HepG2 (cell line): Measurements from ENCODE around the gene KCTD13. TPM values are rescaled to one million over a fixed set of nuclear protein-coding genes. Genes with fewer than 3 reads are reported as not detected.

Source experiments
- ATAC-seq: fragments of 200-7000 bp; cut with Tn5 transposase; 3 replicates; pipeline ENCODE4 v1.9.1; 2020; ENCODE audit warnings: mild to moderate bottlenecking, moderate library complexity
- BruUV-seq: library from RNA; stranded (reverse); fragments of 400-500 nt; replicated peaks from 2 replicates; lab custom pipeline; 2021; lab: Mats Ljungman, UMichigan
- CTCF ChIA-PET: fragments of 300-600 bp; formaldehyde crosslinking; extraction: SDS; loops from one replicate; lab custom pipeline; 2021; ENCODE audit warnings: low total read pairs, inconsistent platforms, low intra/inter-chr PET ratio; lab: Yijun Ruan, JAX
- POLR2A ChIA-PET: fragments of 350-600 bp; sonication (Branson Sonifier 250); formaldehyde crosslinking; loops from one replicate; lab custom pipeline; 2020; ENCODE audit warnings: antibody characterized with exemption, inconsistent platforms; lab: Yijun Ruan, JAX
- DNase-seq: peaks from one replicate; pipeline ENCODE4 v3.0.0-alpha.2; 2015; ENCODE audit warnings: low spot score
- FAIRE-seq: peaks from 3 replicates; lab custom pipeline; 2011; peaks lifted over from hg19 to GRCh38; lab: Jason Lieb, UNC
- H2AFZ ChIP-seq: one replicate; pipeline ENCODE4 v1.6.1; 2011; ENCODE audit warnings: low read length, inconsistent platforms
- H3K27ac ChIP-seq: fragments of 300-600 bp; 3 replicates; pipeline ENCODE4 v1.8.0; 2011; ENCODE audit warnings: mixed run types, mild to moderate bottlenecking, mixed read lengths, low read length, inconsistent platforms; ENCODE audit not compliant: insufficient read depth; ENCODE audit errors: extremely low read length
- H3K27me3 ChIP-seq, 2 experiments: fragments of 200-600 bp in 1 of 2; 2 replicates in 1 of 2; 3 replicates in 1 of 2; pipeline versions ENCODE4 v1.6.0 to v1.8.0; 2011; ENCODE audit warnings: low read length in 2 of 2, mild to moderate bottlenecking in 2 of 2, moderate library complexity in 2 of 2, inconsistent platforms in 1 of 2; ENCODE audit not compliant: insufficient read depth in 2 of 2, control insufficient read depth in 1 of 2
- H3K36me3 ChIP-seq, 2 experiments: fragments of 200-600 bp in 1 of 2; replicated peaks in 1 of 2; 2 replicates in 1 of 2; 3 replicates in 1 of 2; pipeline versions ENCODE4 v1.5.1 to v1.8.0; 2011; ENCODE audit warnings: low read length in 2 of 2, inconsistent platforms in 1 of 2; ENCODE audit not compliant: insufficient read depth in 2 of 2, control insufficient read depth in 1 of 2
- H3K4me1 ChIP-seq: 2 replicates; pipeline ENCODE4 v1.5.1; 2012; ENCODE audit warnings: low read length, inconsistent platforms; ENCODE audit not compliant: insufficient read depth
- H3K4me2 ChIP-seq: 2 replicates; pipeline ENCODE4 v1.6.0; 2011; ENCODE audit warnings: low read depth, low read length, inconsistent platforms
- H3K4me3 ChIP-seq, 3 experiments: fragments of 200-600 bp in 1 of 3; sonication (generic), shearing (Covaris generic) in 1 of 3; replicated peaks in 1 of 3; 2 replicates each; pipeline ENCODE4 v1.5.1; 2011 to 2016; ENCODE audit warnings: low read length in 3 of 3, inconsistent platforms in 2 of 3, low read depth in 2 of 3, mild to moderate bottlenecking in 2 of 3, control low read depth in 1 of 3, mixed read lengths in 1 of 3; ENCODE audit not compliant: insufficient read depth in 1 of 3
- H3K79me2 ChIP-seq: one replicate; pipeline ENCODE4 v1.6.1; 2011; ENCODE audit warnings: low read length, inconsistent platforms; ENCODE audit not compliant: insufficient read depth
- H3K9ac ChIP-seq: 2 replicates; pipeline ENCODE4 v1.6.0; 2011; ENCODE audit warnings: mild to moderate bottlenecking, low read depth, low read length, inconsistent platforms; ENCODE audit not compliant: insufficient read depth
- H3K9me3 ChIP-seq: 2 replicates; pipeline ENCODE4 v1.5.1; 2012; ENCODE audit warnings: mild to moderate bottlenecking, low read length
- H4K20me1 ChIP-seq: 2 replicates; pipeline ENCODE4 v1.6.0; 2011; ENCODE audit warnings: inconsistent platforms, mild to moderate bottlenecking, low read length, moderate library complexity; ENCODE audit not compliant: insufficient read depth
- BRF2 ChIP-seq: sonication (generic); formaldehyde crosslinking; IDR thresholded peaks from 2 replicates; pipeline ENCODE4 v1.8.1; 2022; ENCODE audit warnings: mild to moderate bottlenecking, missing genetic modification reagents
- HMG20A ChIP-seq: IDR thresholded peaks from 2 replicates; pipeline ENCODE4 v1.6.1; 2016; ENCODE audit warnings: borderline replicate concordance
- PHF8 ChIP-seq: sonication (generic); formaldehyde crosslinking; IDR thresholded peaks from 2 replicates; pipeline ENCODE4 v1.5.0; 2020; ENCODE audit warnings: missing genetic modification reagents
- PITX1 ChIP-seq: sonication (generic); formaldehyde crosslinking; IDR thresholded peaks from 2 replicates; pipeline ENCODE4 v1.5.1; 2020; ENCODE audit warnings: mild to moderate bottlenecking, missing genetic modification reagents
- ZNF816 ChIP-seq: sonication (generic); formaldehyde crosslinking; IDR thresholded peaks from 2 replicates; pipeline ENCODE4 v1.8.0; 2022; ENCODE audit warnings: missing genetic modification reagents, mild to moderate bottlenecking, borderline replicate concordance
- WGBS: methylation state at CpG from one replicate; pipeline ENCODE4 v1.1.6; 2017; ENCODE audit warnings: low lambda C conversion rate; 5-methylcytosine and 5-hydroxymethylcytosine counted together
- in situ Hi-C: cut with HindIII; loops from 2 replicates; pipeline ENCODE4 v1.10.0; 2017; ENCODE audit warnings: low pct_unique_long_range_greater_than_20kb; ENCODE audit not compliant: extremely low pct_ligation_motif_present
- intact Hi-C: fragments of 100-400 bp; cut with micrococcal nuclease; formaldehyde crosslinking; loops from one replicate; pipeline ENCODE4 v1.10.0; 2022; ENCODE audit not compliant: unreplicated experiment
- polyA plus RNA-seq, 8 experiments: library from polyadenylated mRNA; depleted of rRNA in 3 of 8; stranded (reverse) in 7 of 8; unstranded in 1 of 8; fragments of >200 nt; fragmentation: Illumina TruSeq in 4 of 8; extraction: Trizol in 4 of 8; gene quantifications; 2 replicates each; pipeline versions ENCODE4 v1.2.1 to v1.2.3, GENCODE V29; 2011 to 2016; ENCODE audit warnings: low read depth in 4 of 8, missing spikeins in 1 of 8, mixed read lengths in 1 of 8; ENCODE audit not compliant: insufficient read depth in 1 of 8
- total RNA-seq, 5 experiments: library from RNA; depleted of rRNA; stranded (reverse); fragments of >200 nt; fragmentation: Illumina TruSeq; extraction: Trizol; gene quantifications; 2 replicates each; pipeline ENCODE4 v1.2.3, GENCODE V29; 2016; ENCODE audit warnings: low read depth in 1 of 5
- TF ChIP-seq, protein P1 (sequence below): sonication (generic); formaldehyde crosslinking; IDR thresholded peaks from 2 replicates; pipeline ENCODE4 v1.4.0; 2020; ENCODE audit warnings: mild to moderate bottlenecking, missing genetic modification reagents

KCTD13 gene
- total and polyA plus RNA-seq, 2 of the 13 experiments (the other 11 are each of a cell fraction or from before 2014, with no cell fraction given), result 6.3 to 14.7 TPM

- intact Hi-C loops, result loop anchor here (5.0 kb wide), 1 partner anchor 57 kb away; the partner anchor contains the start of gene TMEM219
- POLR2A ChIA-PET, result interaction anchor here (1.4 kb wide), 2 partner anchors 12 to 57 kb away, joined by 3 to 5 read pairs; partner anchors contain the start of gene TMEM219
- no peak for FAIRE-seq
Observed at GRCh38 chr16:29904947-29905346, 21.1 kb downstream of the KCTD13 start.

More at GRCh38 chr16:29904947-29905346, 21.1 kb downstream of the KCTD13 start:
- no peaks in the 10 kb centered on the region for H3K9me3 ChIP-seq
- H2AFZ ChIP-seq, result no peak overlapping the region
- in situ Hi-C loops, result no loop called here
- H3K4me3 ChIP-seq, result no peak overlapping the region
- CTCF ChIA-PET, result no interaction called here
- peaks cover 27% of the 10 kb centered on the region for H3K4me1 ChIP-seq
- BruUV-seq, result no TSS peak
- peaks cover 1 to 10% of the 10 kb centered on the region in 2 experiments; a peak in 2 of 5 replicates for H3K36me3 ChIP-seq
- ATAC-seq, result no peak
- 0 out of 2 replicates have a peak, but pooled peaks cover under 1% of the 10 kb centered on the region for H4K20me1 ChIP-seq
- H3K27me3 ChIP-seq, result no peaks in the 10 kb centered on the region; a peak in 1 of 5 replicates
- TF ChIP-seq ZNF816 (no peak), PITX1 (CRISPR knock-in tag) (no peak), HMG20A (no peak), BRF2 (no peak), PHF8 (CRISPR knock-in tag) (no peak)
- TF ChIP-seq, protein P1, sequence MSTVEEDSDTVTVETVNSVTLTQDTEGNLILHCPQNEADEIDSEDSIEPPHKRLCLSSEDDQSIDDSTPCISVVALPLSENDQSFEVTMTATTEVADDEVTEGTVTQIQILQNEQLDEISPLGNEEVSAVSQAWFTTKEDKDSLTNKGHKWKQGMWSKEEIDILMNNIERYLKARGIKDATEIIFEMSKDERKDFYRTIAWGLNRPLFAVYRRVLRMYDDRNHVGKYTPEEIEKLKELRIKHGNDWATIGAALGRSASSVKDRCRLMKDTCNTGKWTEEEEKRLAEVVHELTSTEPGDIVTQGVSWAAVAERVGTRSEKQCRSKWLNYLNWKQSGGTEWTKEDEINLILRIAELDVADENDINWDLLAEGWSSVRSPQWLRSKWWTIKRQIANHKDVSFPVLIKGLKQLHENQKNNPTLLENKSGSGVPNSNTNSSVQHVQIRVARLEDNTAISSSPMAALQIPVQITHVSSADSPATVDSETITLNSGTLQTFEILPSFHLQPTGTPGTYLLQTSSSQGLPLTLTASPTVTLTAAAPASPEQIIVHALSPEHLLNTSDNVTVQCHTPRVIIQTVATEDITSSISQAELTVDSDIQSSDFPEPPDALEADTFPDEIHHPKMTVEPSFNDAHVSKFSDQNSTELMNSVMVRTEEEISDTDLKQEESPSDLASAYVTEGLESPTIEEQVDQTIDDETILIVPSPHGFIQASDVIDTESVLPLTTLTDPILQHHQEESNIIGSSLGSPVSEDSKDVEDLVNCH (CRISPR knock-in tag), result no peak
- no peak for DNase-seq
- H3K9ac ChIP-seq, result no peak overlapping the region
- no peak overlapping the region for H3K27ac ChIP-seq
- 98% methylated on average over 7 of the region's 7 CpGs for WGBS
- no peak overlapping the region for H3K4me2 ChIP-seq
- H3K79me2 ChIP-seq, result peaks cover 19% of the 10 kb centered on the region
